ENCODE measurements around the gene KIF26B. TPM values are rescaled to one million over a fixed set of nuclear protein-coding genes. Genes with fewer than 3 reads are reported as not detected.

Gene KIF26B
- total RNA-seq, 1 donor from 2014 or later, result 8.8 TPM

GRCh38 chr1:245245021-245245667 is 90.4 kb downstream of the KIF26B start:
- DNase-seq (ENCODE audit: extremely low spot score, unreplicated experiment), result no peak
- Mint-ChIP-seq H3K4me3 (ENCODE audit: unreplicated experiment) (no peak overlapping the region), H3K36me3 (ENCODE audit: unreplicated experiment) (no peaks in the 10 kb centered on the region), H3K27me3 (ENCODE audit: unreplicated experiment) (no peaks in the 10 kb centered on the region), H3K27ac (ENCODE audit: unreplicated experiment) (no peak overlapping the region), H3K4me1 (ENCODE audit: unreplicated experiment) (no peaks in the 10 kb centered on the region), H3K9me3 (ENCODE audit: unreplicated experiment) (no peaks in the 10 kb centered on the region)
- TF ChIP-seq CTCF (IDR thresholded peaks at IDR 0.05), result no peak

GRCh38 chr1:245246433-245246832 is 91.6 kb downstream of the KIF26B start:
- Mint-ChIP-seq H3K27me3 (ENCODE audit: unreplicated experiment) (no peaks in the 10 kb centered on the region), H3K36me3 (ENCODE audit: unreplicated experiment) (no peaks in the 10 kb centered on the region), H3K27ac (ENCODE audit: unreplicated experiment) (no peak overlapping the region), H3K4me1 (ENCODE audit: unreplicated experiment) (no peaks in the 10 kb centered on the region), H3K9me3 (ENCODE audit: unreplicated experiment) (peaks cover 5% of the 10 kb centered on the region), H3K4me3 (ENCODE audit: unreplicated experiment) (no peak overlapping the region)
- DNase-seq (ENCODE audit: extremely low spot score, unreplicated experiment), result peak; percentile 46
- no peak for TF ChIP-seq CTCF (IDR thresholded peaks at IDR 0.05)

- Mint-ChIP-seq H3K36me3 (ENCODE audit: unreplicated experiment) (no peaks in the 10 kb centered on the region), H3K27me3 (ENCODE audit: unreplicated experiment) (no peaks in the 10 kb centered on the region), H3K4me1 (ENCODE audit: unreplicated experiment) (no peaks in the 10 kb centered on the region), H3K9me3 (ENCODE audit: unreplicated experiment) (peaks cover 7% of the 10 kb centered on the region), H3K27ac (ENCODE audit: unreplicated experiment) (no peak overlapping the region), H3K4me3 (ENCODE audit: unreplicated experiment) (no peak overlapping the region)
- DNase-seq (ENCODE audit: extremely low spot score, unreplicated experiment), result peak; percentile 69
- no peak for TF ChIP-seq CTCF (IDR thresholded peaks at IDR 0.05)
Measured at GRCh38 chr1:245247356-245247755, 92.6 kb downstream of the KIF26B start.

- Mint-ChIP-seq H3K4me1 (ENCODE audit: unreplicated experiment) (no peaks in the 10 kb centered on the region), H3K4me3 (ENCODE audit: unreplicated experiment) (no peak overlapping the region), H3K9me3 (ENCODE audit: unreplicated experiment) (peaks cover 9% of the 10 kb centered on the region), H3K27me3 (ENCODE audit: unreplicated experiment) (no peaks in the 10 kb centered on the region), H3K36me3 (ENCODE audit: unreplicated experiment) (no peaks in the 10 kb centered on the region), H3K27ac (ENCODE audit: unreplicated experiment) (no peak overlapping the region)
- TF ChIP-seq CTCF (IDR thresholded peaks at IDR 0.05), result no peak
- DNase-seq (ENCODE audit: extremely low spot score, unreplicated experiment), result peak; percentile 66
Measured at GRCh38 chr1:245247801-245248200, 93.0 kb downstream of the KIF26B start.

- H3K4me3 Mint-ChIP-seq (ENCODE audit: unreplicated experiment), result no peak overlapping the region
- no peaks in the 10 kb centered on the region for H3K27me3 Mint-ChIP-seq (ENCODE audit: unreplicated experiment)
- no peak overlapping the region for H3K27ac Mint-ChIP-seq (ENCODE audit: unreplicated experiment)
- peaks cover 9% of the 10 kb centered on the region for H3K9me3 Mint-ChIP-seq (ENCODE audit: unreplicated experiment)
- TF ChIP-seq CTCF (IDR thresholded peaks at IDR 0.05), result no peak
- no peaks in the 10 kb centered on the region for H3K4me1 Mint-ChIP-seq (ENCODE audit: unreplicated experiment)
- H3K36me3 Mint-ChIP-seq (ENCODE audit: unreplicated experiment), result no peaks in the 10 kb centered on the region
- DNase-seq (ENCODE audit: extremely low spot score, unreplicated experiment), result peak; percentile 44
Measured at GRCh38 chr1:245248231-245248731, 93.5 kb downstream of the KIF26B start.

All from osteocyte (in vitro differentiated cells).